OCI-LY3 (cell line): ENCODE measurements around the gene PKHD1.
A peak's percentile ranks its signal among the peaks of the same experiment; 100 is the strongest.

Experiments
- CTCF ChIP-seq: fragments of 200-600, 300-600 bp; sonication (generic); IDR thresholded peaks from 2 replicates; pipeline ENCODE4 v1.5.1; 2014; ENCODE audit warnings: antibody characterized with exemption, low read length, low read depth
- EZH2phosphoT487 ChIP-seq: fragments of 200-600 bp; shearing (Covaris generic); IDR thresholded peaks from 2 replicates; pipeline ENCODE4 v1.6.1; 2018; ENCODE audit warnings: antibody characterized with exemption, mixed run types, low read depth

GRCh38 chr6:51844336-51844735 lies 243.1 kb downstream of the PKHD1 start:
- peak; percentile 67 for TF ChIP-seq CTCF
- TF ChIP-seq EZH2phosphoT487 = no peak
